ENCODE measurements around the gene PLEKHA7. TPM values are rescaled to one million over a fixed set of nuclear protein-coding genes. Genes with fewer than 3 reads are reported as not detected.

The PLEKHA7 gene
- total and polyA plus RNA-seq, 8 donors: 14.9 to 29.9 (median 20.0) TPM

DNA sequence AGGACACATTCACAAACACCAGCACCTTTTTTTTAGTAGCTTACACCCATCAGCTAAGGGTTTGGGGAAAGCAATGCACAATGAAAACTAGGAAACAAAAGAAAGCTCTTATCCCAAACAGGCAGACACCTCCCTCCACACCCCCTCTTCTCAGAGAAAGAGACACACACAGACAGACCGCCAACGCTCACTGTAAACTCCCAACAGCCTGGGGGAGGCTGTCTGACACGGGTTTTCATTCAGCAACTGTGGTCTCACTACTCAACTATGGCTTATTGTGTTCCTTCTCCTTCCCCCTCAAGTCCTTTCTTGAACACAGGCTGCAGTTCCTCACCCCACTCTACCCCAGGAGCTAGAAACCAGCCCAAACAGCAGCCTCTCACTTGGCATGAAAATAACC is 152.4 kb downstream of the PLEKHA7 start:
- intact Hi-C loops (cut with DNase I): no loop called here
- no peak for TF ChIP-seq CTCF (IDR thresholded peaks at IDR 0.05)
- no peaks in the 10 kb centered on the region for H3K9me3 ChIP-seq

GRCh38 chr11:16860617-16861016 is 153.6 kb downstream of the PLEKHA7 start:
- no peak overlapping the region for H3K4me3 ChIP-seq
- no peak for DNase-seq
- intact Hi-C loops (cut with DNase I): no loop called here
- TF ChIP-seq CTCF (IDR thresholded peaks at IDR 0.05): no peak
- no peak for ATAC-seq
- no peaks in the 10 kb centered on the region for H3K4me1 ChIP-seq
- H3K27ac ChIP-seq: no peak overlapping the region
- no peaks in the 10 kb centered on the region for H3K27me3 ChIP-seq
- no peak for FAIRE-seq
- WGBS, 2 donors: 41 to 42% methylated on average over 1 of the region's 1 CpG
- H3K9me3 ChIP-seq: no peaks in the 10 kb centered on the region
- no peaks in the 10 kb centered on the region for H3K36me3 ChIP-seq

More for the DNA sequence above, 152.4 kb downstream of the PLEKHA7 start:
- Histone ChIP-seq H3K27ac (no peak overlapping the region), H3K4me3 (no peak overlapping the region), H3K4me1 (no peaks in the 10 kb centered on the region), H3K27me3 (no peaks in the 10 kb centered on the region), H3K36me3 (no peaks in the 10 kb centered on the region)
- WGBS, 2 donors: 83 to 85% methylated on average over 3 of the region's 3 CpGs
- no peak for DNase-seq
- no peak for ATAC-seq
- FAIRE-seq: no peak

DNA sequence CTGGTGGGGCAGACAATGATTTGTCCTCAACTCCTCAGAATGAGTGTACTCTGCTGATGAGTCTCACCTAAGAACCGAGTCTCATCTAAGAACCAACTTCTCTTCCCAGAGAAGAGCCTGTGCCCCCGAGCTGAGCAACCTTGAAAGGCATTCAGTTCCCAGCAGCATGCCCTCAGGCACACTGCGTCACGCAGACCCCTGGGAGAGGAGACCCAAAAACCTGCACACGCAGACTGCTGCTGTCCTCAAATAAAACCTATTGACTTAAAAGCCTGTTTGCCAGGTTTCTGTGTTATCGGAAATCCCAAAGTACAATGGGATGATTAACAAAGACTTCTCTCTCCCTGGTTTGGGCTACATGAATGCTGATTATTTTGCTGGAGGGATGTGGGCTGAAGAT is 154.6 kb downstream of the PLEKHA7 start:
- FAIRE-seq: no peak
- 63 to 69% methylated on average over 6 of the region's 6 CpGs for WGBS, 2 donors
- no peak for DNase-seq
- Histone ChIP-seq H3K27ac (no peak overlapping the region), H3K4me1 (no peaks in the 10 kb centered on the region), H3K9me3 (no peaks in the 10 kb centered on the region), H3K4me3 (no peak overlapping the region), H3K27me3 (no peaks in the 10 kb centered on the region), H3K36me3 (peaks cover 0 to under 1% (median 0%) of the 10 kb centered on the region in 3 donors)
- no peak for TF ChIP-seq CTCF (IDR thresholded peaks at IDR 0.05)
- intact Hi-C loops (cut with DNase I): no loop called here
- ATAC-seq: no peak

- no peaks in the 10 kb centered on the region for H3K27me3 ChIP-seq
- intact Hi-C loops (cut with DNase I): no loop called here
- DNase-seq (no peak), FAIRE-seq (no peak), ATAC-seq (no peak)
- WGBS, 2 donors: 82 to 89% methylated on average over 4 of the region's 4 CpGs
- no peak overlapping the region for H3K4me3 ChIP-seq
- H3K27ac ChIP-seq: no peak overlapping the region
- H3K9me3 ChIP-seq: no peaks in the 10 kb centered on the region
- H3K36me3 ChIP-seq: peaks cover 0 to 20% (median 0%) of the 10 kb centered on the region in 3 donors
- no peak for TF ChIP-seq CTCF (IDR thresholded peaks at IDR 0.05)
- H3K4me1 ChIP-seq: no peaks in the 10 kb centered on the region
Measured at GRCh38 chr11:16857186-16857585, 157.0 kb downstream of the PLEKHA7 start.

- intact Hi-C loops (cut with DNase I): no loop called here
- H3K36me3 ChIP-seq: peaks cover 0 to 20% (median 0%) of the 10 kb centered on the region in 3 donors
- WGBS, 2 donors: 95 to 98% methylated on average over 3 of the region's 3 CpGs
- no peak overlapping the region for H3K4me3 ChIP-seq
- no peaks in the 10 kb centered on the region for H3K4me1 ChIP-seq
- H3K27me3 ChIP-seq: no peaks in the 10 kb centered on the region
- no peaks in the 10 kb centered on the region for H3K9me3 ChIP-seq
- FAIRE-seq (no peak), DNase-seq (no peak), ATAC-seq (no peak)
- no peak overlapping the region for H3K27ac ChIP-seq
- TF ChIP-seq CTCF (IDR thresholded peaks at IDR 0.05): no peak
Measured at GRCh38 chr11:16856022-16856471, 158.2 kb downstream of the PLEKHA7 start.
